NT2/D1 (cell line): Measurements from ENCODE around the gene FHDC1.

Experiments
- SUZ12 ChIP-seq: IDR thresholded peaks from 2 replicates; pipeline ENCODE4 v1.6.1; 2011; ENCODE audit not compliant: insufficient read length, insufficient read depth; ENCODE audit errors: extremely low read depth
- YY1 ChIP-seq: IDR thresholded peaks from 2 replicates; pipeline ENCODE4 v1.6.1; 2011; ENCODE audit not compliant: insufficient read length, insufficient read depth
- ZNF274 ChIP-seq: IDR thresholded peaks from 2 replicates; pipeline ENCODE4 v1.6.1; 2011; ENCODE audit warnings: mild to moderate bottlenecking, low read depth, low read length

DNA sequence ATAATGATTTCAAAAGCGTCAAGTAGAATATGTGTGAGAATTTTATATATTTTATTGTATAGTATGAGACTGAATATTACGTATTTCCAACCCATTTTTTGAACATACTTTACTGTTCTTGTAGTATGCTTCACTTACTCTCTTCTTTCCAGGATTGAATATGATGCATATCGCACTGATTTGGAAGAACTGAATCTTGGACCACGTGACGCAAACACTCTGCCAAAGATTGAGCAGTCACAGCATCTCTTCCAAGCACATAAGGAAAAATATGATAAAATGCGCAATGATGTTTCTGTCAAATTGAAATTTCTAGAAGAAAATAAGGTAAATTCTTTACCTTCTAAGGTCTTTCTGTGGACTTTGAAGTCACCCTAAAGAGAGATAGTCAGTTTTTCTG lies 48.1 kb upstream of the FHDC1 start:
- no peak for TF ChIP-seq YY1
- TF ChIP-seq ZNF274: no peak
- no peak for TF ChIP-seq SUZ12
